GM12865 (cell line): ENCODE data around the gene BIRC7.
"Not testable (repeated sequence)": the region's sequence is repeated elsewhere in the genome, so short reads cannot be mapped to it uniquely, and the experiment has no call there.

ENCODE experiments used
- DNase-seq: peaks from one replicate; pipeline ENCODE4 v3.0.0; 2010; ENCODE audit warnings: low read depth
- H3K4me3 ChIP-seq: 2 replicates; pipeline ENCODE4 v1.5.1; 2011; ENCODE audit warnings: mild to moderate bottlenecking, low read depth, low read length, control low read depth
- TF ChIP-seq, protein P1 (sequence below): IDR thresholded peaks from 2 replicates; pipeline ENCODE4 v1.5.1; 2011; ENCODE audit warnings: low read length, control low read depth, low read depth, inconsistent platforms; ENCODE audit not compliant: insufficient read depth; ENCODE audit errors: missing control alignments

BIRC7 gene

DNA sequence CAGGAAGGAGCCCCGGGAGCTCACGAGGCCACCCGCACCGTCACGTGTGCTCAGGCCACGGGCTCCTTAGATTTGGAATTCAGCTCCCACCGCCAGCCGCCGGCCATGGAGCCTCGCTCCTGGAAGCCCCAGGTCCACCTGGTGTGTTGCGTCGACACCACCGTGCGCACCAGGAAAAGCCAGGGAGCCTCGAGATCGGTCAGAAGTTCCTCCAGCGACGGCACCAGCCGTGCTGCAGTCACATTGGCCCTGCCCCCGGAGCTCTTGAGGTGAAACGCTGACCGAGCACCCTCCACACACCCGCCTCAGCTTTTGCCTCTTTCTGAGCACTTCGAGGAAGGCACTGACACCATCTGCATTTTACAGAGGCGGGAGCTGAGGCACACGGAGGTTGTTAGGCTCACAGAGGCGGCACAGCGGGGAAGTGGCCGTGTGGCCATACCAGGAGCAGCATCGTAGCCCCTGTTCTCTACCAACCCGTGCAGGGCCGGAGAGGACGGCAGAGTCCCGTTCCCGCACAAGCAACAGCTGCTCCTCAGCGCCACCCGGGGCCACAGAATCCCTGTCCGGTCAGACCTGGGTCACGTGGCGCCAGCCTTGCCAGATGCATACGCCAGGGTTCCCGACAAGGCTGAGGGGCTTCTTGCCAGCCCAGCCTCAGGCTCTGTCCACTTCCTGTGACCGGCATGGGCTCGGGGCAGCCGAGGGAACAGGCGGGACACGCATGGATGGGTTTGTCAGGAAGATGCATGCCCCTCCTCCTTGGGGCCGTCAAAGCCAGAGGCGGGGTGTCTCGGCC lies 11.0 kb downstream of the BIRC7 start:
- TF ChIP-seq, protein P1, sequence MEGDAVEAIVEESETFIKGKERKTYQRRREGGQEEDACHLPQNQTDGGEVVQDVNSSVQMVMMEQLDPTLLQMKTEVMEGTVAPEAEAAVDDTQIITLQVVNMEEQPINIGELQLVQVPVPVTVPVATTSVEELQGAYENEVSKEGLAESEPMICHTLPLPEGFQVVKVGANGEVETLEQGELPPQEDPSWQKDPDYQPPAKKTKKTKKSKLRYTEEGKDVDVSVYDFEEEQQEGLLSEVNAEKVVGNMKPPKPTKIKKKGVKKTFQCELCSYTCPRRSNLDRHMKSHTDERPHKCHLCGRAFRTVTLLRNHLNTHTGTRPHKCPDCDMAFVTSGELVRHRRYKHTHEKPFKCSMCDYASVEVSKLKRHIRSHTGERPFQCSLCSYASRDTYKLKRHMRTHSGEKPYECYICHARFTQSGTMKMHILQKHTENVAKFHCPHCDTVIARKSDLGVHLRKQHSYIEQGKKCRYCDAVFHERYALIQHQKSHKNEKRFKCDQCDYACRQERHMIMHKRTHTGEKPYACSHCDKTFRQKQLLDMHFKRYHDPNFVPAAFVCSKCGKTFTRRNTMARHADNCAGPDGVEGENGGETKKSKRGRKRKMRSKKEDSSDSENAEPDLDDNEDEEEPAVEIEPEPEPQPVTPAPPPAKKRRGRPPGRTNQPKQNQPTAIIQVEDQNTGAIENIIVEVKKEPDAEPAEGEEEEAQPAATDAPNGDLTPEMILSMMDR, result no peak
- H3K4me3 ChIP-seq, result no peak overlapping the region
- DNase-seq, result no peak

DNA sequence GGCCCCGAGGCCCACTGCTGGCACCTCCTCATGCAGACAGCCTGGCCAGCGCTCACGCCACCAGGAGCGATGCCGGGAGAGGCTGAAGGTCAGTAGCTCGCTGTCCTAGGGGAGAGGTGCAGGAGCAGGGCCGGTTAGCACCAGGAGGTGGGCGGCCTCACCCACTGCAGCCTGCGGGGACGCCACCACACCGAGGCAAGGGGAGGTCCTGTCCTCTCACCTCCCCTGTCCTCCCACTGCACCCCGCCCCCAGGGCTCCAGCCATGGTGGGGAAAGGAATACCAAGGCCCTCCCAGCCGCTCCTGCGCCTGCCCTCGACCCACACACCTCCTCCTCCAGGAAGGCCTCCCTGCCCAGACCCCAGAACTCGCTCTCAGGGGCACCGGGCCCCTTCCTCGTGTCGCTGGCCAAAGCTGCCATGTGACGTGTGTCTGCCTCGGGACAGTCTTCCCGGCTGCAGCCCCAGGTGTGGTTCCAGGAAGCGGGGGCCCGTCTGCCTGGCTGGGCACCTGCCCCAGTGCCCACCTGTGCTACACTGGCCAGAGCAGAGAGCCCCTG lies 12.0 kb downstream of the BIRC7 start:
- TF ChIP-seq, protein P1, result no peak
- H3K4me3 ChIP-seq, result no peak overlapping the region
- DNase-seq, result no peak

DNA sequence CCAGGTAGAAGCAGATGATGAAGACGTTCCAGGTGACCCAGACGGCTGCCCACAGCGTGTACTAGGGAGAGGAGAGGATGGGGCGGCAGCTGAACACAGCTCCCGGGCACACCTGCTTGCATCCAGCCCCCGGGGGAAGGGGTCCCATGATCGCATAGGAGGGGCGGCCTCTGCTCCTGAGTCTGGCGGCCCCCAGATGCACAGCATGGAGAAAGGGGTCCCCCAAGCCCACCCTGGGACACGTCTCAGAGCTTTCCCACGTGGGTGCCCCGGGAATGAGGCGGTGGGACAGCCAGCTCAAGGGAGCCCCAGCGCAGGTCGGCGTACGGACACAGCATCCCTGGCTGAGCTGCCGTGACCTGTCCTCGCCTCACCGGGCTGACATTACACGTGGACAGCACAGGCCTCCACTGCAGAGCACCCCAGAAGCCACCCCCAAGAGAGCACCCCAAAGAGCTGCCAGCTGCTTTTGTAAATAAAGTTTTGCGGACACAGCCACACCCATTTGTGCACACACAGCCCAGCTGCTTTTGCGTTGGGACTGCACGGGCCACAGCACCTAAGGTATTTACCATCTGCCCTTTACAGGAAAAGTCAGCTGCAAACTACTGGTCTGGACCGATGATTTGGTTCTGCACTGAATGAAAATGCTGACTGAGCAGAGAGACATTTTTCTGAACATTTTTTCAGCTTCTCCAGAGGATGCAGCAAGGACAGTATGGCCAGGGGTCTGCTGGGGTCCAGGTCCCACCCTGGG lies 13.3 kb downstream of the BIRC7 start:
- no peak for DNase-seq
- H3K4me3 ChIP-seq, result no peak overlapping the region
- TF ChIP-seq, protein P1, result no peak

DNA sequence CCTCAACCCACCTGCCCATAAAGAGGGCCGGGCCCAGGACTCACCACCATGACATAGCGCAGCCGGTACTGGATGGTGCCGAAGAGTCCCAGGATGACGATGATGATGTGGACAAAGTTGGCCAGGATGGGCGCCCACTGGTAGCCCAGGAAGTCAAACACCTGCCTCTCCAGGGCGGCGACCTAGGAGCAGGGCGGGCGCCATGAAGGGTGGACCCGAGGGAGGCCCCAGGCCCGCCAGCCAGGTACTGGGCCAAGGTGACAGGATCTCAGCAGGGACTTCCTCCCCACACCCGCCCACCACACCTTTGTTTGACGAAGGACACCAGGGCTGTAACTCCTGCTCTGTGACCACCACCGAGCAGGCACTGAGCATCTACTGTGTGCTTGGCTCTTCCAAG lies 14.2 kb downstream of the BIRC7 start:
- DNase-seq, result no peak
- TF ChIP-seq, protein P1, result no peak
- no peak overlapping the region for H3K4me3 ChIP-seq

DNA sequence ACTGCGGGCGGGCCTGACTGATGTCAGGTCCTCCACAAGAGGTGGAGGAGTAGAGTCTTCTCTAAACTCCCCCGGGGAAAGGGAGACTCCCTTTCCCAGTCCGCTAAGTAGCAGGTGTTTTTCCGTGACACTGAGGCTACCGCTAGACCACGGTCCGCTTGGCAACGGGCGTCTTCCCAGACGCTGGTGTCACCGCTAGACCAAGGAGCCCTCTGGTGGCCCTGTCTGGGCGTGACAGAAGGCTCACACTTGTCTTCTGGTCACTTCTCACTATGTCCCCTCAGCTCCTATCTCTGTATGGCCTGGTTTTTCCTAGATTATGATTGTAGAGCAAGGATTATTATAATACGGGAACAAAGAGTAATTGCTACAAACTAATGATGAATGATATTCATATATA lies 15.6 kb downstream of the BIRC7 start:
- TF ChIP-seq, protein P1, result peak; percentile 10
- DNase-seq, result not testable (repeated sequence)

DNA sequence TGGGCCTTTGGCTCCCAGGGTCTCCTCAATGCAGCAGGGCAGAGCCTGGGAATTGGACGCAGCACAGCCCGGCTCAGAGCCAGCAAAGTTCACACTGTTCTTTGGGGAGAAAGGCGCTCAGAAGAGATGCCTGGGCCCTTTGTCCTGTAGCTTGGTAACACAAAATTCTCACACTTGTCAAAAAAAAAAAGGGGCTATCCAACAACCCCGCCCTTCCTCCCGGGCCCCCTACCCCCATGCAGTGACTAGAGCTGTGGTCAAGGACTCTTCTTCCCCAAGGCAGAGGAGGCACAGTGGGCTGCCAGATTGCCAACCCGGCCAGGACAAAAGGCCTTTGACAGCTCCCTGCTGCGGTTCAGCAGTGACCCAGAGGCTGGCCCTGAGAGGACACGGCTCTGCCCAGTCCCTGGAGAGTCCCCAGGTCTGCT lies 16.6 kb downstream of the BIRC7 start:
- H3K4me3 ChIP-seq, result no peak overlapping the region
- TF ChIP-seq, protein P1, result no peak
- DNase-seq, result no peak

More for the DNA sequence above, 15.6 kb downstream of the BIRC7 start:
- not testable (repeated sequence) for H3K4me3 ChIP-seq
